ENCODE data around the gene TPST1. TPM values are rescaled to one million over a fixed set of nuclear protein-coding genes. Genes with fewer than 3 reads are reported as not detected.

TPST1 gene
- total and polyA plus RNA-seq, 2 of the 8 experiments (the other 6 are each of a cell fraction or from before 2014, with no cell fraction given) = 8.2 to 18.4 TPM

- Histone ChIP-seq H4K8ac (ENCODE audit: extremely low read depth, insufficient read depth, low read length) (peak overlapping the region; percentile 92; the same call in 1 of the 2 replicates), H2AFZ (ENCODE audit: low read length) (peak overlapping the region; percentile 79), H3K9ac (replicated peaks in 1 of 4; ENCODE audit: extremely low read depth in 1 of 4, low read depth in 3 of 4, low read length in 3 of 4) (peak overlapping the region; percentile 67 to 91 (median 86)), H2BK120ac (replicated peaks; ENCODE audit: low read depth, low read length) (no peak overlapping the region), H3K18ac (ENCODE audit: extremely low read depth, low read length) (peak overlapping the region; percentile 78; the same call in 1 of the 2 replicates), H3K23ac (ENCODE audit: insufficient read length) (no peak overlapping the region), H3K36me3 (ENCODE audit: control insufficient read depth in 2 of 4, insufficient read depth in 4 of 4, low read length in 3 of 4) (no peaks in the 10 kb centered on the region), H3K27me3 (replicated peaks in 1 of 4; ENCODE audit: control insufficient read depth in 3 of 4, extremely low read depth in 1 of 4, insufficient read depth in 3 of 4, low read length in 3 of 4) (no peaks in the 10 kb centered on the region), H3K4me3 (ENCODE audit: extremely low read depth in 1 of 4, insufficient read depth in 2 of 4, low read depth in 3 of 4, low read length in 4 of 4) (peak overlapping the region; percentile 81 to 93 (median 90)), H3K56ac (replicated peaks; ENCODE audit: insufficient read length, low read depth, low read length) (peak overlapping the region; percentile 39), H2BK15ac (ENCODE audit: low read length) (peak overlapping the region; percentile 88; the same call in 1 of the 2 replicates), H3K14ac (ENCODE audit: insufficient read length) (no peak overlapping the region), H2BK12ac (ENCODE audit: low read depth, low read length) (0 out of 2 replicates have a peak overlapping the region, but pooled peaks have one; percentile 17), H3K9me3 (ENCODE audit: insufficient read depth in 2 of 2, low read depth in 1 of 2, low read length in 1 of 2) (no peaks in the 10 kb centered on the region), H3K4ac (replicated peaks; ENCODE audit: insufficient read length, low read depth, low read length) (no peak overlapping the region), H3K79me2 (ENCODE audit: control insufficient read depth in 1 of 2, insufficient read depth in 2 of 2, low read length in 2 of 2) (peaks cover 0 to 6% of the 10 kb centered on the region in 2 experiments; a peak in 1 of 4 replicates), H3K79me1 (ENCODE audit: low read depth, low read length) (no peaks in the 10 kb centered on the region; the same call in 1 of the 2 replicates), H2BK5ac (ENCODE audit: low read depth, low read length) (no peak overlapping the region), H3K23me2 (ENCODE audit: low read depth, low read length) (peaks cover 9% of the 10 kb centered on the region), H2BK20ac (ENCODE audit: low read length) (no peak overlapping the region), H4K91ac (replicated peaks; ENCODE audit: insufficient read length, low read length) (peak overlapping the region; percentile 69), H2AK5ac (ENCODE audit: low read depth, low read length) (no peak overlapping the region), H4K5ac (ENCODE audit: insufficient read length, low read depth, low read length) (no peak overlapping the region), H3K4me2 (ENCODE audit: insufficient read depth in 1 of 2, low read depth in 2 of 2, low read length in 2 of 2) (peak overlapping the region; percentile 79 to 87), H3K4me1 (replicated peaks in 1 of 4; ENCODE audit: control insufficient read depth in 3 of 4, insufficient read depth in 4 of 4, low read length in 3 of 4) (peaks cover 0 to 4% (median 2%) of the 10 kb centered on the region in 4 experiments; a peak in 4 of 7 replicates), H3K27ac (ENCODE audit: low read depth, low read length) (peak overlapping the region; percentile 64), H4K20me1 (replicated peaks in 1 of 2; ENCODE audit: control insufficient read depth in 1 of 2, insufficient read depth in 2 of 2, low read length in 2 of 2) (peaks cover 0 to 2% of the 10 kb centered on the region in 2 experiments)
- CTCF ChIA-PET (ENCODE audit: partially characterized antibody) = interaction anchor here (0.5 to 2.0 kb wide), 5 partner anchors 11 to 290 kb away, joined by 3 to 5 read pairs (median 4); no protein-coding TSS in a partner anchor
- FAIRE-seq (no peak), DNase-seq (ENCODE audit: low read depth in 1 of 2, low spot score in 2 of 2) (peak in 1 of 2 experiments; percentile 73)
- 3% methylated on average over 16 of the region's 22 CpGs; no CpG with 5 or more reads in 1 of the 2 experiments for WGBS, 2 experiments (ENCODE audit: extremely low coverage in 1 of 2, insufficient coverage in 1 of 2, insufficient read length in 1 of 2, insufficient replicate concordance in 2 of 2, low coverage in 1 of 2, low lambda C conversion rate in 2 of 2, missing lambda C conversion rate in 1 of 2)
- POLR2A ChIA-PET (ENCODE audit: partially characterized antibody) = interaction anchor here (1.0 to 1.5 kb wide), 6 partner anchors 11 to 116 kb away, joined by 3 to 6 read pairs (median 3); partner anchors contain the start of gene CRCP
- TF ChIP-seq ASH2L (IDR thresholded peaks at IDR 0.05; ENCODE audit: low read length) = peak; percentile 18
Observed at GRCh38 chr7:66205741-66206090, 582 bp downstream of the TPST1 start.

Measured in H1 (cell line).